Measurements from ENCODE around the gene ANO9. TPM values are rescaled to one million over a fixed set of nuclear protein-coding genes. Genes with fewer than 3 reads are reported as not detected.
A peak's percentile ranks its signal among the peaks of the same experiment; 100 is the strongest.
"Not testable (repeated sequence)": the region's sequence is repeated elsewhere in the genome, so short reads cannot be mapped to it uniquely, and the experiment has no call there.

The ANO9 gene
- total RNA-seq, 2 donors from 2014 or later, result 15.6 to 26.4 TPM

- Histone ChIP-seq H3K36me3 (replicated peaks in 1 of 2; ENCODE audit: insufficient read depth in 1 of 2, low read depth in 2 of 2) (no peaks in the 10 kb centered on the region), H3K27ac (no peak overlapping the region), H3K4me3 (no peak overlapping the region), H3K9me3 (peaks cover 0 to 4% (median 0%) of the 10 kb centered on the region in 3 donors), H3K27me3 (no peaks in the 10 kb centered on the region), H3K4me1 (peaks cover 27% of the 10 kb centered on the region)
- 70 to 78% methylated on average over 21 to 32 of the region's 38 CpGs for WGBS, 2 donors
- no peak for DNase-seq
- intact Hi-C loops (cut with DNase I), result no loop called here
- TF ChIP-seq POLR2A (IDR thresholded peaks at IDR 0.05) (no peak), CTCF (IDR thresholded peaks at IDR 0.05) (no peak)
- ATAC-seq, result no peak
Measured at GRCh38 chr11:391117-392017, 50.4 kb downstream of the ANO9 start.

- no peaks in the 10 kb centered on the region for H3K36me3 ChIP-seq (replicated peaks in 1 of 2; ENCODE audit: insufficient read depth in 1 of 2, low read depth in 2 of 2)
- peak in 3 of 4 donors; percentile 54 to 66 (median 57) for DNase-seq
- ATAC-seq, result no peak
- WGBS, 2 donors, result 20 to 55% methylated on average over 1 to 10 of the region's 11 CpGs
- H3K4me1 ChIP-seq, result peaks cover 15% of the 10 kb centered on the region
- H3K27ac ChIP-seq, result no peak overlapping the region
- H3K4me3 ChIP-seq, result no peak overlapping the region
- intact Hi-C loops (cut with DNase I), result no loop called here
- peaks cover 0 to 4% (median 0%) of the 10 kb centered on the region in 3 donors for H3K9me3 ChIP-seq
- TF ChIP-seq POLR2A (IDR thresholded peaks at IDR 0.05) (no peak), CTCF (IDR thresholded peaks at IDR 0.05) (peak in 3 of 7 experiments; percentile 20 to 35 (median 29))
- no peaks in the 10 kb centered on the region for H3K27me3 ChIP-seq
Measured at GRCh38 chr11:390175-390574, 51.6 kb downstream of the ANO9 start.

GRCh38 chr11:389369-389768, 52.4 kb downstream of the ANO9 start:
- H3K4me3 ChIP-seq; H3K27ac ChIP-seq; H3K36me3 ChIP-seq (replicated peaks in 1 of 2; ENCODE audit: insufficient read depth in 1 of 2, low read depth in 2 of 2); H3K9me3 ChIP-seq; DNase-seq; H3K4me1 ChIP-seq; H3K27me3 ChIP-seq; ATAC-seq; intact Hi-C loops (cut with DNase I): not testable (repeated sequence)
- WGBS, 2 donors, result 78 to 79% methylated on average over 13 to 17 of the region's 17 CpGs

GRCh38 chr11:387193-387793, 54.5 kb downstream of the ANO9 start:
- no peaks in the 10 kb centered on the region for H3K4me1 ChIP-seq
- no peak overlapping the region for H3K27ac ChIP-seq
- TF ChIP-seq CTCF (IDR thresholded peaks at IDR 0.05), result no peak
- no peak for TF ChIP-seq POLR2A (IDR thresholded peaks at IDR 0.05)
- 49 to 75% methylated on average over 4 of the region's 4 CpGs for WGBS, 2 donors
- no peaks in the 10 kb centered on the region for H3K36me3 ChIP-seq (replicated peaks in 1 of 2; ENCODE audit: insufficient read depth in 1 of 2, low read depth in 2 of 2)
- H3K4me3 ChIP-seq, result no peak overlapping the region
- no peak for DNase-seq
- intact Hi-C loops (cut with DNase I), result no loop called here
- no peak for ATAC-seq
- H3K27me3 ChIP-seq, result no peaks in the 10 kb centered on the region
- peaks cover 0 to 4% (median 0%) of the 10 kb centered on the region in 3 donors for H3K9me3 ChIP-seq

- TF ChIP-seq POLR2A (IDR thresholded peaks at IDR 0.05), result no peak
- TF ChIP-seq CTCF (IDR thresholded peaks at IDR 0.05), result no peak
- Histone ChIP-seq H3K4me3 (no peak overlapping the region), H3K36me3 (replicated peaks in 1 of 2; ENCODE audit: insufficient read depth in 1 of 2, low read depth in 2 of 2) (no peaks in the 10 kb centered on the region), H3K4me1 (no peaks in the 10 kb centered on the region), H3K27ac (no peak overlapping the region), H3K9me3 (peaks cover 0 to 4% (median 0%) of the 10 kb centered on the region in 3 donors), H3K27me3 (no peaks in the 10 kb centered on the region)
- ATAC-seq (no peak), DNase-seq (no peak)
- 86 to 93% methylated on average over 6 of the region's 6 CpGs for WGBS, 2 donors
- intact Hi-C loops (cut with DNase I), result no loop called here
Measured at GRCh38 chr11:386483-386882, 55.3 kb downstream of the ANO9 start.
